ENCODE results near the gene CCDC124.
"Not testable (repeated sequence)": the region's sequence is repeated elsewhere in the genome, so short reads cannot be mapped to it uniquely, and the experiment has no call there.

CCDC124 gene

GRCh38 chr19:17977488-17977887 lies 44.7 kb downstream of the CCDC124 start:
- peaks cover 0 to 8% (median 2%) of the 10 kb centered on the region in 5 donors for H3K27me3 ChIP-seq (ENCODE audit: control insufficient read depth in 5 of 5, insufficient read depth in 4 of 5, low read length in 5 of 5)
- H3K36me3 ChIP-seq (ENCODE audit: control insufficient read depth in 5 of 5, insufficient read depth in 5 of 5, low read length in 5 of 5), result no peaks in the 10 kb centered on the region
- no peaks in the 10 kb centered on the region for H3K9me3 ChIP-seq (ENCODE audit: control insufficient read depth in 5 of 5, low read length in 5 of 5)
- no peak overlapping the region for H3K4me3 ChIP-seq (ENCODE audit: low read depth in 1 of 5, low read length in 5 of 5)
- H3K27ac ChIP-seq (ENCODE audit: low read depth, low read length), result no peak overlapping the region
- H3K4me1 ChIP-seq (ENCODE audit: control insufficient read depth in 5 of 5, insufficient read depth in 5 of 5, low read length in 5 of 5), result peaks cover 0 to 3% (median 0%) of the 10 kb centered on the region in 5 donors
- no peak overlapping the region for H3K9ac ChIP-seq (ENCODE audit: low read length in 5 of 5)

- H3K27me3 ChIP-seq (ENCODE audit: control insufficient read depth in 5 of 5, insufficient read depth in 4 of 5, low read length in 5 of 5), result peaks cover 3 to 19% (median 8%) of the 10 kb centered on the region in 5 donors
- peaks cover 0 to 3% (median 0%) of the 10 kb centered on the region in 5 donors for H3K4me1 ChIP-seq (ENCODE audit: control insufficient read depth in 5 of 5, insufficient read depth in 5 of 5, low read length in 5 of 5)
- H3K36me3 ChIP-seq (ENCODE audit: control insufficient read depth in 5 of 5, insufficient read depth in 5 of 5, low read length in 5 of 5), result no peaks in the 10 kb centered on the region
Observed at GRCh38 chr19:17981611-17982010, 48.8 kb downstream of the CCDC124 start.

GRCh38 chr19:17982430-17982829 lies 49.6 kb downstream of the CCDC124 start:
- Histone ChIP-seq H3K9ac (ENCODE audit: low read length in 5 of 5) (no peak overlapping the region), H3K4me1 (ENCODE audit: control insufficient read depth in 5 of 5, insufficient read depth in 5 of 5, low read length in 5 of 5) (peaks cover 0 to 3% (median 0%) of the 10 kb centered on the region in 5 donors), H3K27me3 (ENCODE audit: control insufficient read depth in 5 of 5, insufficient read depth in 4 of 5, low read length in 5 of 5) (peaks cover 3 to 19% (median 9%) of the 10 kb centered on the region in 5 donors), H3K36me3 (ENCODE audit: control insufficient read depth in 5 of 5, insufficient read depth in 5 of 5, low read length in 5 of 5) (no peaks in the 10 kb centered on the region), H3K4me3 (ENCODE audit: low read depth in 1 of 5, low read length in 5 of 5) (no peak overlapping the region), H3K27ac (ENCODE audit: low read depth, low read length) (no peak overlapping the region), H3K9me3 (ENCODE audit: control insufficient read depth in 5 of 5, low read length in 5 of 5) (no peaks in the 10 kb centered on the region)

More at GRCh38 chr19:17981611-17982010, 48.8 kb downstream of the CCDC124 start:
- H3K27ac ChIP-seq (ENCODE audit: low read depth, low read length), result no peak overlapping the region
- H3K4me3 ChIP-seq (ENCODE audit: low read depth in 1 of 5, low read length in 5 of 5), result no peak overlapping the region
- H3K9me3 ChIP-seq (ENCODE audit: control insufficient read depth in 5 of 5, low read length in 5 of 5), result no peaks in the 10 kb centered on the region
- no peak overlapping the region for H3K9ac ChIP-seq (ENCODE audit: low read length in 5 of 5)

GRCh38 chr19:17985037-17985818 lies 52.4 kb downstream of the CCDC124 start:
- H3K9ac ChIP-seq (ENCODE audit: low read length in 5 of 5), result no peak overlapping the region
- no peak overlapping the region for H3K4me3 ChIP-seq (ENCODE audit: low read depth in 1 of 5, low read length in 5 of 5)
- H3K27ac ChIP-seq (ENCODE audit: low read depth, low read length), result no peak overlapping the region
- no peaks in the 10 kb centered on the region for H3K9me3 ChIP-seq (ENCODE audit: control insufficient read depth in 5 of 5, low read length in 5 of 5)
- H3K4me1 ChIP-seq (ENCODE audit: control insufficient read depth in 5 of 5, insufficient read depth in 5 of 5, low read length in 5 of 5), result peaks cover 0 to 2% (median 0%) of the 10 kb centered on the region in 5 donors
- no peaks in the 10 kb centered on the region for H3K36me3 ChIP-seq (ENCODE audit: control insufficient read depth in 5 of 5, insufficient read depth in 5 of 5, low read length in 5 of 5)
- peaks cover 3 to 19% (median 10%) of the 10 kb centered on the region in 5 donors for H3K27me3 ChIP-seq (ENCODE audit: control insufficient read depth in 5 of 5, insufficient read depth in 4 of 5, low read length in 5 of 5)

- H3K27me3 ChIP-seq (ENCODE audit: control insufficient read depth in 5 of 5, insufficient read depth in 4 of 5, low read length in 5 of 5), result peaks cover 3 to 17% (median 10%) of the 10 kb centered on the region in 5 donors
- not testable (repeated sequence) for H3K9me3 ChIP-seq (ENCODE audit: control insufficient read depth in 5 of 5, low read length in 5 of 5)
Observed at GRCh38 chr19:17986569-17986968, 53.8 kb downstream of the CCDC124 start.

GRCh38 chr19:17988161-17988560 lies 55.3 kb downstream of the CCDC124 start:
- Histone ChIP-seq H3K9ac (ENCODE audit: low read length in 5 of 5) (no peak overlapping the region), H3K36me3 (ENCODE audit: control insufficient read depth in 5 of 5, insufficient read depth in 5 of 5, low read length in 5 of 5) (no peaks in the 10 kb centered on the region), H3K4me3 (ENCODE audit: low read depth in 1 of 5, low read length in 5 of 5) (no peak overlapping the region), H3K4me1 (ENCODE audit: control insufficient read depth in 5 of 5, insufficient read depth in 5 of 5, low read length in 5 of 5) (no peaks in the 10 kb centered on the region), H3K27ac (ENCODE audit: low read depth, low read length) (no peak overlapping the region), H3K27me3 (ENCODE audit: control insufficient read depth in 5 of 5, insufficient read depth in 4 of 5, low read length in 5 of 5) (peaks cover 3 to 15% (median 7%) of the 10 kb centered on the region in 5 donors), H3K9me3 (ENCODE audit: control insufficient read depth in 5 of 5, low read length in 5 of 5) (no peaks in the 10 kb centered on the region)

More at GRCh38 chr19:17986569-17986968, 53.8 kb downstream of the CCDC124 start:
- H3K27ac ChIP-seq (ENCODE audit: low read depth, low read length); H3K9ac ChIP-seq (ENCODE audit: low read length in 5 of 5); H3K4me1 ChIP-seq (ENCODE audit: control insufficient read depth in 5 of 5, insufficient read depth in 5 of 5, low read length in 5 of 5); H3K4me3 ChIP-seq (ENCODE audit: low read depth in 1 of 5, low read length in 5 of 5); H3K36me3 ChIP-seq (ENCODE audit: control insufficient read depth in 5 of 5, insufficient read depth in 5 of 5, low read length in 5 of 5): not testable (repeated sequence)

GRCh38 chr19:17989425-17990094 lies 56.7 kb downstream of the CCDC124 start:
- Histone ChIP-seq H3K9me3 (ENCODE audit: control insufficient read depth in 5 of 5, low read length in 5 of 5) (no peaks in the 10 kb centered on the region), H3K4me3 (ENCODE audit: low read depth in 1 of 5, low read length in 5 of 5) (no peak overlapping the region), H3K4me1 (ENCODE audit: control insufficient read depth in 5 of 5, insufficient read depth in 5 of 5, low read length in 5 of 5) (no peaks in the 10 kb centered on the region), H3K27ac (ENCODE audit: low read depth, low read length) (no peak overlapping the region), H3K9ac (ENCODE audit: low read length in 5 of 5) (no peak overlapping the region), H3K27me3 (ENCODE audit: control insufficient read depth in 5 of 5, insufficient read depth in 4 of 5, low read length in 5 of 5) (peaks cover 0 to 12% (median 7%) of the 10 kb centered on the region in 5 donors), H3K36me3 (ENCODE audit: control insufficient read depth in 5 of 5, insufficient read depth in 5 of 5, low read length in 5 of 5) (no peaks in the 10 kb centered on the region)

- Histone ChIP-seq H3K27me3 (ENCODE audit: control insufficient read depth in 5 of 5, insufficient read depth in 4 of 5, low read length in 5 of 5) (peaks cover 0 to 2% (median 0%) of the 10 kb centered on the region in 5 donors), H3K9me3 (ENCODE audit: control insufficient read depth in 5 of 5, low read length in 5 of 5) (no peaks in the 10 kb centered on the region), H3K36me3 (ENCODE audit: control insufficient read depth in 5 of 5, insufficient read depth in 5 of 5, low read length in 5 of 5) (no peaks in the 10 kb centered on the region), H3K27ac (ENCODE audit: low read depth, low read length) (no peak overlapping the region), H3K9ac (ENCODE audit: low read length in 5 of 5) (no peak overlapping the region), H3K4me3 (ENCODE audit: low read depth in 1 of 5, low read length in 5 of 5) (no peak overlapping the region), H3K4me1 (ENCODE audit: control insufficient read depth in 5 of 5, insufficient read depth in 5 of 5, low read length in 5 of 5) (no peaks in the 10 kb centered on the region)
Observed at GRCh38 chr19:17993076-17993813, 60.4 kb downstream of the CCDC124 start.
